GM18517 (cell line): ENCODE data around the gene COL4A1.
A peak's percentile ranks its signal among the peaks of the same experiment; 100 is the strongest.

Source experiments
- ATAC-seq: cut with Tn5 transposase; IDR thresholded peaks from one replicate; pipeline ENCODE4 v1.9.1; 2021; ENCODE audit warnings: mild to moderate bottlenecking, moderate library complexity; ENCODE audit not compliant: unreplicated experiment

Gene COL4A1

DNA sequence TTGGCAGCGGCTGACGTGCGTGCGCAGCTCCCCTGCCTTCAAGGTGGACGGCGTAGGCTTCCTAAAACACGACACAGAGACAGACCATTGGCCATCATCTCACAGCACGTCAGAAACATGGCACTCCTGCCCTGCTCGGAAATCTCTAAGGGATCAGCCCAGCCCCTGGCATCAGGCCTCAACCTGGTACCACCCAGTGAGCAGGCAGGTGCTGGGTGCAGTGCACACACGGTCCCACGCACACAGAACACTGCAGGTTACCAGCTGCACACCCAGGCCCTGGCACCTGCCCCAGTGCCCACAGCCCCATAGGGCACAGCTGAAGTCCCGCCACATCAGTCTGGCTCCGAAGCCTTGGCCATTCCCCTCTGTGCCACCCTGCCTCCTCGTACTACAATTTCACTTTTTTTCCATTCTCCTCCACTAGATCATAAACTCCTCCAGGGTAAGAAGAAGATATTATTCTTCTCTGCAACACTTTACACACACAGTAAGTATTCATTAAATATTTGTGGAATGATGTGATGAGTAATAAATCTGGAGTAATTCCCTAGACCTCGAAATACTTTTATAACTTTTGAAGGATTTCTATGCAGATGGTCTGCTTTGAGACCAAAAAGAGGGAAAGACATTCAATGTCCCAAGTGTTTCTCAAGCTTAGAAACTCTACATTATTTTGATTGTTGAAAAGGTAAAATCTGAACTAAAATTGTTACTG is 156.4 kb downstream of the COL4A1 start:
- no peak for ATAC-seq

DNA sequence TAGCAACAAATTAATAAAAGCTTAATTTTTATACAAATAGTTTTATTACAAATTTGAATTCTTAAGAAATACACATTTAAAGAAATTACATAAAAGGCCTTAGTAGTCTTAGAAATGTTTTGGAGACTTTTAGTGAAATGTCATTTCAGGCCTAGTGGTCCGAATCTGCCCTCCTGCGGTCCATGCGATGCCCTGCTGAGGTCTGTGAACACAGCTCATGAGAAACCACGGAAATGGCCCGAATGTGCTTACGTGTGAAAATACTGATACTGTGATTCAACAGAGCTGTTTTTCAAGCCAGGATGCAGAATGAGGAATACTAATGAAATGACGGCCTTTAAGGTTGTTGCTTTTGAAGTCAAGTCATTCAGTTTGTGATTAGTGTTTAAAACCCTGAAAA is 157.9 kb downstream of the COL4A1 start:
- no peak for ATAC-seq

GRCh38 chr13:110140099-110140498 is 166.9 kb downstream of the COL4A1 start:
- no peak for ATAC-seq

DNA sequence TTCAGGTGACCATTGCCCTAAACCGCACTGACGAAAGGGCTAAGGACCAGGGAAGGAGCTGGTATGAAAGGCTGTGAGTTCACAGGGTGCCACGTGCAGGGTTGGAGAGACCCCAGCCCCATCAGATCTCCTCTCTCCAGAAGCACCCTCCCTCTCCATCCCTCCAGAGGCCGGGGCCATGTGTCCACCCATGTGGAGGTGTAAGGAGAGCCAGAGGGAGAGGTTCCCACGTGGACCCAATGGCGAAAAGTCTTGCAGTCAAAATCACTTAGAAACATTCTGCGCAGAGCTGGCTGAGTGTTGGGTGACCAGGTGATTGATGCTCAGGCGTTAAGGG is 168.3 kb downstream of the COL4A1 start:
- no peak for ATAC-seq

GRCh38 chr13:110138010-110138699 is 168.8 kb downstream of the COL4A1 start:
- peak; percentile 63 for ATAC-seq

DNA sequence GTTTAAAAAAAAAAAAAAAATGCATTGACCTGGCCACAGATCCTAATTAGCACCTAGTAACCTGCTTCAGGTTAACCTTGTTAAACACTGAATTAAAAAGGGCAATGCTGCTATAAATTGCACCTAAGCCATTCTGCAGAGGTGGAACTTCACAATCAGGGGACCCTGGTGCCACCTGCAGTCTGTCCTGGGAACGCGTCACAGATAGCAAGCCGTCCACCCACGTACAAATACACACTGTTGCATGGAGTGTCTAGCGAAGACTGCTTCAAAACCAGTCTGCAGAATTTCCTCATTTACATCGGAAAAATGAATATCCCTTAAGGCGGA is 169.3 kb downstream of the COL4A1 start:
- ATAC-seq = peak; percentile 82

- no peak for ATAC-seq
Observed at GRCh38 chr13:110136660-110137585, 170.0 kb downstream of the COL4A1 start.

- no peak for ATAC-seq
Observed at GRCh38 chr13:110135977-110136597, 170.9 kb downstream of the COL4A1 start.

DNA sequence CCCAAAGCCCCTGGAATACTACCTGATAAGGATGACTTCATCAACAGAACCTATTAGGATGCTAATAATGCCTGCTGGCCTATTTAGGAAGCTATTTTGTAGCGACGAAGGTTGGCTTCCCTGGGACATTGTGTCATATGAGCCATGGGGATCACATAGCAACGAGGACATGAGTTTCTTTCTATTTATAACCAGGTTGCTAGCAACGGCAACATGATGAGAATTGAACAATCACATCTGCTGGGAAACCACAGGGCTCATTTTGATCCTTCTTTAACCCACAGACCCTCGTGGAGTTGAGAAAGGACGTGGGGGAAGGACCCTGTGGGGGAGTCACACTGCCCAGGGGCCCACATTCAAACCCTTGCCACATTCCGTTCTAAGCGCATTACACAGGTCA is 172.2 kb downstream of the COL4A1 start:
- ATAC-seq = no peak

DNA sequence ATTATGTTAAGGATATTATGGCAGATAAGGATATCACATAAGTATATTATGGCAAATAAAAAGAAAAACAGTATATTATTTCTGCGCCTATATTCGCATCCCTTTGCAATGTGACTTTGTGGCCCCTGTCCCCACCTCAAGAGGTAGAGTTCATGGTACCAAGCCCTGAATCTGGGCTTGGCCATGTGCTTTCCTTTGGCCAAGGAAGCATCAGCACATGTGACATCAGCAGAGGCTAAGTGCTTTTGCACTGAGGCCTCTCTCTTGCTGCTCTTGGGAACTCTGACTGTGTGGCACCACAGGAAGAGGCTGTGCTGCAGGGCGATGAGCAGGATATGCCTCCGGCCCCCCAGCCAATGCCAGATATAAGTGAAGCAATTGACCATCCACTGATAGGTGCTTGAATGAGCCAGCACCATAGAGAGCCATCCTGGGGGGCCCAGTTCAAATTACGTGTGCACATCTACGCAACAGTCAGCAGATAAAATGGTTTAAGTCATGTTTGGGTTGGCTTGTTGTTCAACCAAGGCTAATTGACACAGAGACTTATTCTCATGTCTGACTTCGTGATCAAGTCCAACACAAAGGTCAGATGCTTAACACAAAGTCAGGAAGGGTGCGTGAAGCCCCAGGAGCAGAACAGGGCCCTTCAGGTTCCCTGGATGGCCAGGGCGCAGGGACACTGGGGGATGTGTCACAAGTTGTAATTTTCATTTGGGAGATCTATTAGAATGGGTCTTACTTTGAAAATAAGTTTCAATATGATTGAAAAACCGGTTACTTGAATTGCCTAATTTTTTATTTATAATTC is 173.3 kb downstream of the COL4A1 start:
- ATAC-seq = no peak

- no peak for ATAC-seq
Observed at GRCh38 chr13:110132225-110132982, 174.6 kb downstream of the COL4A1 start.

DNA sequence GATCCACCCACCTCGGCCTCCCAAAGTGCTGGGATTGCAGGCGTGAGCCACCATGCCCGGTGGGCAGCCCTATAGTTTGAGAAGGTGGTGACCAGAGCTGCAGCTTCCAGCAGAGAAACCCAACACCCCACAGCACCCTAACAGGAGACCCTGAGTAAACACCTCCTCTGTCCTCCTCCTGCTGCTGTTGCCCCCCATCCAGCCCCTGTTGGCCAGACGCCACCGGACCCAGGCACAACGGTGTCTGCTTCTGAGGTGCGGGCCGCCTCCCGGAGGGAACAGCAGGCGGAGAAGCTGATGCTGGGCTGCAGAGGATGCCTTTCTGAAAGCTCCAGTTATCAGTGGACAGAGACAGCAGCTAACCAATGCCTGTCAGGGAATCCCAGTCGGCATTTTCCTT is 175.5 kb downstream of the COL4A1 start:
- ATAC-seq = no peak

- no peak for ATAC-seq
Observed at GRCh38 chr13:110130431-110130830, 176.5 kb downstream of the COL4A1 start.

GRCh38 chr13:110129539-110130186 is 177.3 kb downstream of the COL4A1 start:
- ATAC-seq = no peak

DNA sequence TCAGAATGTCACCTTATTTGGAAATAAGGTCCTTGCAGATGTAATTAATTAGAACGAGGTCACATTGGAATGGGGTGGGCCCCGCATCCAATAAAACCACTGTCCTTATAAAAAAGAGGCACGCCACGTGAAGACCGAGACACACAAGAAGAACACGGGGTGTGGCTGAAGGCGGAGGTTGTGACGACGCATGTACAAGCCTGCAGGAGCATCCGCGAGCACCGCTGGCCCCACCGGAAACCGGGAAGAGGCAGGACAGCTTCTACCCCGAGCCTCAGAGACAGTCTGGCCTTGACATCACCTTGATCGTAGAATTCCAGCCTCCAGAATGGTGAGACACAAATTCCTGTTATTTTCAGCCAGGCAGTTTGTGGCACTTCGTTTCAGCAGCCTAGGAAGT is 177.9 kb downstream of the COL4A1 start:
- ATAC-seq = no peak

GRCh38 chr13:110128546-110128945 is 178.4 kb downstream of the COL4A1 start:
- ATAC-seq = no peak

- no peak for ATAC-seq
Observed at GRCh38 chr13:110127986-110128511, 178.9 kb downstream of the COL4A1 start.

DNA sequence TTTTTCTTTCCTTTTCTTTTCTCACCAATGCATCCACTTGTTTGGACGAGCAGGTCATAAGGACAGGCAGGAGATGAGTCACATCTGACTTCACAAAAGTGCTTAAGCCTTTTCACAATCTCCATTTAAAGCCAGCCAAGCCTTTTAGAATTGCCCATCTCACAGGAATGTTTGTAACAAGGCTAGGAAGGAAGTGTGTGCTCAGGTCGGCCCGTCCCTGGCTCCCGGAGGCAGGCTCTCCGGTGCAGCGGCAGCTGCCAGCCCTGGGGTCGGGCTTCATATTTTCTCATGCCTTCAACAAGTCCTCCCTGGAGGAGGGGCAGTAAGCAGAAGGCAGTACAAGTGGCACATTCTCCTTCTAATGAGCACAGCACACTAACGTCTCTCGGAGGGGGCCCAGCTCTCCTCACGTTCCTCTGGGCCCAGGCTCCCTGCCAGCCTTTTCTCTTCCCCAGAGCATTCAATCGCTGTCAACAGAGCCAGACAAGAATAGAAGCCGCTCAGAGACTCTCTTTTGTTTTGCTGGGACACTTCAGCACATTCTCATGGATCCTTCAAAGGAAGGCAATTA is 180.5 kb downstream of the COL4A1 start:
- ATAC-seq = no peak
